Testis (tissue), 3 donors: Measurements from ENCODE around the gene ING1. TPM values are rescaled to one million over a fixed set of nuclear protein-coding genes. Genes with fewer than 3 reads are reported as not detected.

Source experiments
- DNase-seq: peaks from one replicate; pipeline ENCODE4 v3.0.0-alpha.2; 2019
- H3K27ac ChIP-seq, 2 donors: fragments of 200-600 bp; sonication (generic); one replicate each; pipeline ENCODE4 v1.5.1; 2019
- H3K27me3 ChIP-seq: fragments of 200-600 bp; sonication (generic); one replicate; pipeline ENCODE4 v1.5.1; 2019
- H3K36me3 ChIP-seq: fragments of 200-600 bp; sonication (generic); one replicate; pipeline ENCODE4 v1.5.1; 2017; ENCODE audit warnings: low read depth; ENCODE audit errors: missing control alignments
- H3K4me1 ChIP-seq: fragments of 200-600 bp; sonication (generic); one replicate; pipeline ENCODE4 v1.5.1; 2019
- H3K4me3 ChIP-seq, 2 donors: fragments of 200-600 bp; sonication (generic); one replicate each; pipeline ENCODE4 v1.5.1; 2017 to 2019
- H3K9me3 ChIP-seq: fragments of 200-600 bp; sonication (generic); one replicate; pipeline ENCODE4 v1.5.1; 2017
- CTCF ChIP-seq, 3 experiments: fragments of 450-650 bp in 2 of 3; fragments of 200-600 bp in 1 of 3; sonication (generic) in 1 of 3; IDR thresholded peaks; one replicate each; pipeline ENCODE4 v1.5.1; 2016 to 2019; ENCODE audit warnings: antibody characterized with exemption in 3 of 3, mild to moderate bottlenecking in 2 of 3, moderate library complexity in 1 of 3
- POLR2A ChIP-seq: fragments of 450-650 bp; IDR thresholded peaks from one replicate; pipeline ENCODE4 v1.6.1; 2017; ENCODE audit warnings: antibody characterized with exemption, mild to moderate bottlenecking, moderate library complexity
- WGBS, 2 donors: methylation state at CpG; one replicate each; pipeline ENCODE4 v1.1.5; 2018; 5-methylcytosine and 5-hydroxymethylcytosine counted together
- intact Hi-C: fragments of 100-400 bp; cut with DNase I; formaldehyde crosslinking; loops from one replicate; pipeline ENCODE4 v1.15.1; 2023; ENCODE audit warnings: low total_unique reads
- polyA plus RNA-seq: library from polyadenylated mRNA; stranded (reverse); fragments of 350-450 nt; fragmentation: Illumina TruSeq; extraction: RNeasy Lipid Tissue Mini Kit (QIAGEN cat#74804); gene quantifications from one replicate; pipeline ENCODE4 v1.2.3, GENCODE V29; 2014; ENCODE audit warnings: low read depth, low replicate concordance; ENCODE audit not compliant: insufficient read depth
- total RNA-seq, 2 donors: library from RNA; depleted of rRNA; stranded (reverse); fragments of >200 nt; gene quantifications; one replicate each; pipeline ENCODE4 v1.2.3, GENCODE V29; 2016

ING1 gene
- total and polyA plus RNA-seq, 3 donors from 2014 or later: 42.2 to 45.5 (median 43.6) TPM

DNA sequence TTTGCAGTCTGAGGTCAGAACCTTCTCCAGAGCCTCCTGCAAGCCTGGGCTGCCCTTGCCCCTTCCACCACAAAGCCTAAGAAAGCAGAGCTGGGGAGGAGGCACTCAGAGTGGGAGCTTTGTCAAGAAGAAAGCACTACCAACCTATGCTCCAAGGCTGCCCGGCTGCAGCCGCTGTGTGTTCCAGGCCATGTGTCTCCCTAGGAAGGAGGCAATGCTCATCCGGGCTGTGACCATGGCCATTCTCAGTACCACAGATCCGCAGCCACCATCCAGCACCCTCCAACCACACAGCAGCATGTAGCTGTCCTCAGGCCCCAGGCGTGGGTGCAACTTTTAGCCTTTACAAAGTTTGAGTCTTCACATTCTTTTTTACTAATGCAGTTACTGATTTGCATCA is 29.6 kb upstream of the ING1 start:
- TF ChIP-seq CTCF (IDR thresholded peaks at IDR 0.05) (no peak), POLR2A (no peak)
- WGBS, 2 donors: 84 to 85% methylated on average over 4 to 5 of the region's 5 CpGs
- no peak overlapping the region for H3K4me3 ChIP-seq
- intact Hi-C loops: no loop called here
- H3K4me1 ChIP-seq: peaks cover 8% of the 10 kb centered on the region
- no peaks in the 10 kb centered on the region for H3K36me3 ChIP-seq
- H3K27ac ChIP-seq: no peak overlapping the region
- H3K9me3 ChIP-seq: no peaks in the 10 kb centered on the region
- no peaks in the 10 kb centered on the region for H3K27me3 ChIP-seq
- no peak for DNase-seq

GRCh38 chr13:110684388-110685056 is 29.0 kb upstream of the ING1 start:
- H3K4me3 ChIP-seq: no peak overlapping the region
- H3K4me1 ChIP-seq: peaks cover 8% of the 10 kb centered on the region
- H3K9me3 ChIP-seq: no peaks in the 10 kb centered on the region
- H3K36me3 ChIP-seq: no peaks in the 10 kb centered on the region
- DNase-seq: no peak
- H3K27ac ChIP-seq: no peak overlapping the region
- H3K27me3 ChIP-seq: no peaks in the 10 kb centered on the region
- WGBS, 2 donors: 79 to 89% methylated on average over 8 of the region's 8 CpGs
- intact Hi-C loops: no loop called here
- TF ChIP-seq CTCF (IDR thresholded peaks at IDR 0.05): no peak
- TF ChIP-seq POLR2A: no peak

- no peak overlapping the region for H3K27ac ChIP-seq
- no peak overlapping the region for H3K4me3 ChIP-seq
- intact Hi-C loops: no loop called here
- no peak for DNase-seq
- no peaks in the 10 kb centered on the region for H3K27me3 ChIP-seq
- H3K9me3 ChIP-seq: no peaks in the 10 kb centered on the region
- peaks cover 8% of the 10 kb centered on the region for H3K4me1 ChIP-seq
- 88 to 89% methylated on average over 11 of the region's 11 CpGs for WGBS, 2 donors
- no peaks in the 10 kb centered on the region for H3K36me3 ChIP-seq
- TF ChIP-seq CTCF (IDR thresholded peaks at IDR 0.05): no peak
- no peak for TF ChIP-seq POLR2A
Measured at GRCh38 chr13:110685305-110686020, 28.0 kb upstream of the ING1 start.

DNA sequence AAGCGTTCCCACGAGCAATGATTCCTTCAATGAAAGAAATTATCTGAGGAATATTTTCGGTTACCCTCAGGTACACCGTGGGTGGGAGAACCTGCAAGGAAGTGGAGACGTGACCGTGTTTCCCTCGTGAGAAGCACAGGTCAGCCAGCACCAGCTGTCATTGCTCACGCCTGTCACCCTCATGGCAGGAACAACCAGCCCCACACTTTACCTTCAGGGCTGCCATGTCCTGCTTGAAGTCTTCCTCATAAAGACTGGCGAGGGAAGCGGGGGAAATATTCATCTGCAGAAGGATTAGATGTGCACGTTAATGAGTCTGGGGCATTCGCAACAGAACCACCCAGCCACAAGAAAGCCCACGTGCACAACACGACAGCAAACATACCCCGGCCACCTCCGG is 25.8 kb upstream of the ING1 start:
- no peaks in the 10 kb centered on the region for H3K27me3 ChIP-seq
- intact Hi-C loops: no loop called here
- H3K4me3 ChIP-seq: no peak overlapping the region
- no peaks in the 10 kb centered on the region for H3K36me3 ChIP-seq
- TF ChIP-seq POLR2A (no peak), CTCF (IDR thresholded peaks at IDR 0.05) (no peak)
- DNase-seq: no peak
- no peak overlapping the region for H3K27ac ChIP-seq
- H3K4me1 ChIP-seq: peaks cover 8% of the 10 kb centered on the region
- no peaks in the 10 kb centered on the region for H3K9me3 ChIP-seq
- WGBS, 2 donors: 88 to 96% methylated on average over 16 of the region's 16 CpGs
